C4-2B (cell line): Measurements from ENCODE around the gene SPON2.

Experiments
- CTCF ChIP-seq: fragments of 450-650 bp; conservative IDR thresholded peaks from 2 replicates; pipeline ENCODE4 v1.5.1; 2017; ENCODE audit warnings: mild to moderate bottlenecking
- ZFX ChIP-seq: fragments of 450-650 bp; IDR thresholded peaks from 2 replicates; pipeline ENCODE4 v1.6.1; 2017

DNA sequence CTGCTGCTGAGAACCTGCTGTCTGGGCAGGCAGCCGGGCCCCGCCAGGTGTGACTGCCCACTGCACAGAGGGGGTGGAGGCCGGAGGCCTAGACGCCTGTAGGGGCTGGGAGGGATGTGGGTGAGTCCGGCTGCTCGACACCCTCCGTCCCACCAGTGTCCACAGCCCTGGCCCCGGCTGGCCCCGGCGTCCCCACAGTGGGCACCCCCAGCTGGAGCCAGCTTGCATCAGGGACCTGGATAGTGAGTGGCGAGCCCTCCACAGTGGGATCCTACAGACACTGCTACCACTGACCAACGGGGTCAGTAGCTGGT, 34.7 kb upstream of the SPON2 start:
- TF ChIP-seq CTCF = no peak
- no peak for TF ChIP-seq ZFX
